Smooth muscle cell (in vitro differentiated cells): ENCODE data around the gene FAM193A. TPM values are rescaled to one million over a fixed set of nuclear protein-coding genes. Genes with fewer than 3 reads are reported as not detected.
"Not testable (repeated sequence)": the region's sequence is repeated elsewhere in the genome, so short reads cannot be mapped to it uniquely, and the experiment has no call there.

Source experiments
- DNase-seq: peaks from one replicate; lab custom pipeline; 2025; ENCODE audit not compliant: unreplicated experiment; lab: John Stamatoyannopoulos, UW
- H2AFZ ChIP-seq: fragments of 200-600 bp; sonication (generic); 2 replicates; pipeline ENCODE4 v1.6.0; 2016; ENCODE audit warnings: antibody characterized with exemption, low read depth, mild to moderate bottlenecking
- H3F3A ChIP-seq: fragments of 200-600 bp; sonication (generic); 2 replicates; pipeline ENCODE4 v1.6.0; 2017; ENCODE audit warnings: antibody characterized with exemption, low read depth
- H3K27ac ChIP-seq: fragments of 200-600 bp; sonication (generic); 2 replicates; pipeline ENCODE4 v1.5.1; 2016; ENCODE audit warnings: low read depth, mild to moderate bottlenecking
- H3K27me3 ChIP-seq: fragments of 200-600 bp; sonication (generic); 2 replicates; pipeline ENCODE4 v1.6.1; 2016; ENCODE audit warnings: low read depth, mild to moderate bottlenecking
- H3K36me3 ChIP-seq: fragments of 200-600 bp; sonication (generic); 2 replicates; pipeline ENCODE4 v1.5.1; 2016; ENCODE audit warnings: low read depth
- H3K4me1 ChIP-seq: fragments of 200-600 bp; sonication (generic); 2 replicates; pipeline ENCODE4 v1.5.1; 2016; ENCODE audit warnings: low read depth
- H3K4me2 ChIP-seq: fragments of 200-600 bp; sonication (generic); 2 replicates; pipeline ENCODE4 v1.6.0; 2016; ENCODE audit warnings: mild to moderate bottlenecking
- H3K4me3 ChIP-seq: fragments of 200-600 bp; sonication (generic); 2 replicates; pipeline ENCODE4 v1.5.1; 2016; ENCODE audit warnings: mild to moderate bottlenecking
- H3K79me2 ChIP-seq: fragments of 200-600 bp; sonication (generic); 2 replicates; pipeline ENCODE4 v1.6.0; 2016; ENCODE audit warnings: low read depth, mild to moderate bottlenecking
- H3K9ac ChIP-seq: fragments of 200-600 bp; sonication (generic); 2 replicates; pipeline ENCODE4 v1.6.0; 2016; ENCODE audit warnings: low read depth
- H3K9me3 ChIP-seq: fragments of 200-600 bp; sonication (generic); replicated peaks from 2 replicates; pipeline ENCODE4 v1.5.1; 2016; ENCODE audit warnings: low read depth
- H4K20me1 ChIP-seq: fragments of 200-600 bp; sonication (generic); 2 replicates; pipeline ENCODE4 v1.6.0; 2016; ENCODE audit warnings: low read depth
- WGBS: methylation state at CpG from one replicate; pipeline ENCODE4 v1.1.7; 2016; ENCODE audit warnings: low lambda C conversion rate; 5-methylcytosine and 5-hydroxymethylcytosine counted together
- polyA plus RNA-seq: library from polyadenylated mRNA; unstranded; fragments of >200 nt; fragmentation: Nextera tagmentation; extraction: Ambion mirVana; gene quantifications from 2 replicates; pipeline ENCODE4 v1.2.1, GENCODE V29; 2016
- total RNA-seq: library from RNA; depleted of rRNA; stranded (reverse); fragments of >200 nt; gene quantifications from 2 replicates; pipeline ENCODE4 v1.2.3, GENCODE V29; 2014
- TF ChIP-seq, protein P1 (sequence below): fragments of 200-600 bp; sonication (generic); IDR thresholded peaks from 2 replicates; pipeline ENCODE4 v1.5.1; 2017; ENCODE audit warnings: borderline replicate concordance, mild to moderate bottlenecking, antibody characterized with exemption; ENCODE audit not compliant: insufficient read depth, poor library complexity, severe bottlenecking

Gene FAM193A
- total and polyA plus RNA-seq, 2 experiments from 2014 or later: 8.3 to 12.2 TPM

DNA sequence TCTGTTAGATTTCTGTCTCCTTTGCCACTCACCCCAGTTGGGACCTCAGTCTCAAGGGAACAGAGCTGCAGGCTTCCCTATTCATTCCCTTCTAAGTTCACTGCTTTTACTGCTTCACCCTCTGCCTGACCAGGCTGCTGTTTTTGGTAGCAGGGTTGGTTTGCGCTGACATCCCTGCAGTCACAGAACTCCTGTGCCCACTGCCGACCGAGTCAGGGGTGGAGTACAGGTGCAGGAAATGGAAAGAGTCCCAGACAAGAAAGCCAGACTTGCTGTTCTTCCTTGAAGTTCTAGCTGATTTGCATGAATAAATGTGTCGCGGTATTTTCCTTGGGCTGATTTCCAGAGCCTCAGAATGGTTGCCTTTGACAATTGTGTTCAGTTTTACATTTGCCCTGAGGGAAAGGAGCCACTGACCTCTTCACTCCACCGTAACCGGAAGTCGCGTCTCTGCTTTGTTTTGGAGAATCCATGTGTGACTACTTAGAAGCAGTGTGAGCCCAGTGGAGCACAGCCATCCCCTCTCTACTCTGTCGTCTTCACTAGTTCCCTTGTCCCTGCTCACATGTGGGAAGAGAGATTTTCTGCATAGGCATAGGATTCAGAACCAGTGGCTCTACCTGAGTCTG is 134.9 kb downstream of the FAM193A start:
- Histone ChIP-seq H3K9ac (no peak overlapping the region), H3K27me3 (no peaks in the 10 kb centered on the region), H3K27ac (no peak overlapping the region), H4K20me1 (peaks cover 80% of the 10 kb centered on the region), H3K4me2 (no peak overlapping the region), H2AFZ (no peak overlapping the region), H3K79me2 (peaks cover 35% of the 10 kb centered on the region), H3K9me3 (no peaks in the 10 kb centered on the region), H3F3A (no peaks in the 10 kb centered on the region), H3K36me3 (peaks cover 30% of the 10 kb centered on the region), H3K4me3 (no peak overlapping the region), H3K4me1 (no peaks in the 10 kb centered on the region)
- DNase-seq: no peak
- TF ChIP-seq, protein P1, sequence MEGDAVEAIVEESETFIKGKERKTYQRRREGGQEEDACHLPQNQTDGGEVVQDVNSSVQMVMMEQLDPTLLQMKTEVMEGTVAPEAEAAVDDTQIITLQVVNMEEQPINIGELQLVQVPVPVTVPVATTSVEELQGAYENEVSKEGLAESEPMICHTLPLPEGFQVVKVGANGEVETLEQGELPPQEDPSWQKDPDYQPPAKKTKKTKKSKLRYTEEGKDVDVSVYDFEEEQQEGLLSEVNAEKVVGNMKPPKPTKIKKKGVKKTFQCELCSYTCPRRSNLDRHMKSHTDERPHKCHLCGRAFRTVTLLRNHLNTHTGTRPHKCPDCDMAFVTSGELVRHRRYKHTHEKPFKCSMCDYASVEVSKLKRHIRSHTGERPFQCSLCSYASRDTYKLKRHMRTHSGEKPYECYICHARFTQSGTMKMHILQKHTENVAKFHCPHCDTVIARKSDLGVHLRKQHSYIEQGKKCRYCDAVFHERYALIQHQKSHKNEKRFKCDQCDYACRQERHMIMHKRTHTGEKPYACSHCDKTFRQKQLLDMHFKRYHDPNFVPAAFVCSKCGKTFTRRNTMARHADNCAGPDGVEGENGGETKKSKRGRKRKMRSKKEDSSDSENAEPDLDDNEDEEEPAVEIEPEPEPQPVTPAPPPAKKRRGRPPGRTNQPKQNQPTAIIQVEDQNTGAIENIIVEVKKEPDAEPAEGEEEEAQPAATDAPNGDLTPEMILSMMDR: no peak
- 83% methylated on average over 10 of the region's 10 CpGs for WGBS

DNA sequence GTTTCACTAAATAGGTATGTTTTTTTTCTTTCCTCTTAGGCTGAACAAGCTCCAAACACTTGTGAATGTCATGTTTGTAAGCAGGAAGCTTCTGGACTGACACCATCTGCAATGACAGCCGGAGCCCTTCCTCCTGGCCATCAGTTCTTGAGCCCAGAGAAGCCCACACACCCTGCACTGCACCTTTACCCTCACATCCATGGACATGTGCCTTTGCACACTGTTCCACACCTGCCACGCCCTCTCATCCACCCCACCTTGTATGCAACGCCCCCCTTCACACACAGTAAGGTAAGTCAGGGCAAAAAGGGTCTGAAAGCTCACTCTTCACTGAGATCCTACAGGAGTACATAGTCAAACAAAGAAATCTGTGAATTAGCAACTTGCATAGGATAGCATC is 135.6 kb downstream of the FAM193A start:
- H3K9me3 ChIP-seq: no peaks in the 10 kb centered on the region
- no peaks in the 10 kb centered on the region for H3F3A ChIP-seq
- no peak overlapping the region for H3K9ac ChIP-seq
- no peak overlapping the region for H2AFZ ChIP-seq
- H4K20me1 ChIP-seq: peaks cover 73% of the 10 kb centered on the region
- peaks cover 33% of the 10 kb centered on the region for H3K79me2 ChIP-seq
- no peak overlapping the region for H3K27ac ChIP-seq
- no peak for DNase-seq
- H3K27me3 ChIP-seq: no peaks in the 10 kb centered on the region
- TF ChIP-seq, protein P1: no peak
- no peak overlapping the region for H3K4me3 ChIP-seq
- H3K4me1 ChIP-seq: no peaks in the 10 kb centered on the region
- peaks cover 32% of the 10 kb centered on the region for H3K36me3 ChIP-seq
- no peak overlapping the region for H3K4me2 ChIP-seq
- WGBS: 99% methylated on average over 3 of the region's 3 CpGs

DNA sequence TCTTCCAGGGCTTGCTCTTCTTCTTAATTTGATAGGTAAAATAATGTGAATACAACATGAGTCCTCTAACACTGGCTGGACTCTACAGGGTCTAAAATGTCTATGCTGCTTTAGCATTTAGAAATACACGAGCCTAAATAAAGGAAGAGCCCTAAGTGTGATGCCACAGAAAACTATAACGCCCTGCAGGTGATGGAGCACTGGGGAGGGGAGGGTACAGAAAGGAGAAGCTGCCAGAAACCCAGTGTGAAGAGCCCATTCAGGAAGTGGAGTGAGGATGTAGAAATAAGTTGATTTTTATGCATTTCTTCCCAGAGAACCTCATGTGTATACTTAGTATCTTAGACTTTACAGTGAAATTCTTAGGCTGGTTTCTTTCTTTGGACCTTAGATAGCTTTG is 136.3 kb downstream of the FAM193A start:
- no peaks in the 10 kb centered on the region for H3K9me3 ChIP-seq
- 95% methylated on average over 2 of the region's 2 CpGs for WGBS
- H3K36me3 ChIP-seq: peaks cover 32% of the 10 kb centered on the region
- TF ChIP-seq, protein P1: no peak
- no peaks in the 10 kb centered on the region for H3K4me1 ChIP-seq
- H3K4me3 ChIP-seq: no peak overlapping the region
- peaks cover 32% of the 10 kb centered on the region for H3K79me2 ChIP-seq
- peaks cover 69% of the 10 kb centered on the region for H4K20me1 ChIP-seq
- no peak for DNase-seq
- H3K9ac ChIP-seq: no peak overlapping the region
- no peak overlapping the region for H3K27ac ChIP-seq
- H3K4me2 ChIP-seq: no peak overlapping the region
- no peaks in the 10 kb centered on the region for H3F3A ChIP-seq
- H2AFZ ChIP-seq: no peak overlapping the region
- H3K27me3 ChIP-seq: no peaks in the 10 kb centered on the region

DNA sequence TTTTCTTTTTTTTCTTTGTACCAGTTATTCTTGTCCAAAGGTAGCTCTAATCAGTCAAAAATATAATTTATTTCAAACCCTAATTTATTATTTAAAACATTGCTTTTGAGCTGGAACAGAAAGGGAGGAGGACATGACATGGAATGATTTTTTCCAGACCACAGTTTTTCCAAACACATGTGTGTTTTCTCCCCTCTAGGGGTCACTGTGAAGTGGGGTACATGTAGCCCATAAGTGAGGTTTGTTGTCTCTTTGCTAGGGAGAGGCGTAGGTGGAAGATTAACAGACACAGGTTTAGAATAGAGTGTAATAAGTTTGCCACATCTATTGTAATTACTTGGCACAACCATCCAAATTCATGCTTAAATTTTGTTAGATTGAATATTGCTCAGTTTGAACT is 136.7 kb downstream of the FAM193A start:
- Histone ChIP-seq H3K27ac (no peak overlapping the region), H3K9me3 (no peaks in the 10 kb centered on the region), H3K36me3 (peaks cover 32% of the 10 kb centered on the region), H3K4me2 (no peak overlapping the region), H3K4me3 (no peak overlapping the region), H3K9ac (no peak overlapping the region), H3K79me2 (peaks cover 33% of the 10 kb centered on the region), H3F3A (no peaks in the 10 kb centered on the region), H3K27me3 (no peaks in the 10 kb centered on the region), H2AFZ (no peak overlapping the region), H4K20me1 (peaks cover 73% of the 10 kb centered on the region), H3K4me1 (no peaks in the 10 kb centered on the region)
- no peak for DNase-seq
- WGBS: 97% methylated on average over 1 of the region's 1 CpG
- TF ChIP-seq, protein P1: peak; percentile 28

DNA sequence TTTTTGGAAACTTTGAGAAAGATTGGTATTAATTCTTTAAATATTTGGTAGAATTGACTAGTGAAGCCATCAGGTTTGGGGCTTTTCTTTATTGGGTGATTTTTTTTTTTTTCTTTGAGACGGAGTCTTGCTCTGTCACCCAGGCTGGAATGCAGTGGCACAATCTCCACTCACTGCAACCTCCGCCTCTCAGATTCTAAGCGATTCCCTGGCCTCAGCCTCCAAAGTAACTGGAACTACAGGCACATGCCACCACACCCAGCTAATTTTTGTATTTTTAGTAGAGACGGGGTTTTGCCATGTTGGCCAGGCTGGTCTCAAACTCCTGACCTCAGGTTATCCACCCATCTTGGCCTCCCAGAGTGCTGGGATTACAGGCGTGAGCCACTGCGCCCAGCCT is 143.3 kb downstream of the FAM193A start:
- not testable (repeated sequence) for H3F3A ChIP-seq, H3K4me2 ChIP-seq, H3K4me1 ChIP-seq, H3K9ac ChIP-seq, DNase-seq, H3K27ac ChIP-seq, H3K9me3 ChIP-seq, H3K4me3 ChIP-seq, H3K27me3 ChIP-seq, H2AFZ ChIP-seq
- Histone ChIP-seq H3K79me2 (peaks cover 65% of the 10 kb centered on the region), H4K20me1 (peaks cover 69% of the 10 kb centered on the region), H3K36me3 (peaks cover 12% of the 10 kb centered on the region)
- 96% methylated on average over 6 of the region's 6 CpGs for WGBS
